Cardiac ventricle fibroblast (primary cell): ENCODE results near the gene ABCG4. TPM values are rescaled to one million over a fixed set of nuclear protein-coding genes. Genes with fewer than 3 reads are reported as not detected.

ENCODE experiments used
- total RNA-seq: library from RNA; depleted of rRNA; stranded (reverse); fragments of >200 nt; gene quantifications from 2 replicates; pipeline ENCODE4 v1.2.3, GENCODE V29; 2015

The ABCG4 gene
- 0.10 and 0.31 TPM in 2 replicates for total RNA-seq

GRCh38 chr11:119149018-119149785 is at the start of gene ABCG4:
Gene ABCG4 (plus strand): TSS chr11:119149052. CDS start chr11:119149966, 914 bp downstream.

GRCh38 chr11:119101759-119102423 is 47.0 kb upstream of the ABCG4 start, which contains the start of gene DPAGT1:
Gene DPAGT1 (minus strand): TSS chr11:119101853. CDS start chr11:119101655, 198 bp downstream.

GRCh38 chr11:119106564-119107537 is 42.0 kb upstream of the ABCG4 start, which contains the start of gene C2CD2L:
Gene C2CD2L (plus strand): TSS chr11:119107344. CDS start chr11:119107742, 398 bp downstream.

DNA sequence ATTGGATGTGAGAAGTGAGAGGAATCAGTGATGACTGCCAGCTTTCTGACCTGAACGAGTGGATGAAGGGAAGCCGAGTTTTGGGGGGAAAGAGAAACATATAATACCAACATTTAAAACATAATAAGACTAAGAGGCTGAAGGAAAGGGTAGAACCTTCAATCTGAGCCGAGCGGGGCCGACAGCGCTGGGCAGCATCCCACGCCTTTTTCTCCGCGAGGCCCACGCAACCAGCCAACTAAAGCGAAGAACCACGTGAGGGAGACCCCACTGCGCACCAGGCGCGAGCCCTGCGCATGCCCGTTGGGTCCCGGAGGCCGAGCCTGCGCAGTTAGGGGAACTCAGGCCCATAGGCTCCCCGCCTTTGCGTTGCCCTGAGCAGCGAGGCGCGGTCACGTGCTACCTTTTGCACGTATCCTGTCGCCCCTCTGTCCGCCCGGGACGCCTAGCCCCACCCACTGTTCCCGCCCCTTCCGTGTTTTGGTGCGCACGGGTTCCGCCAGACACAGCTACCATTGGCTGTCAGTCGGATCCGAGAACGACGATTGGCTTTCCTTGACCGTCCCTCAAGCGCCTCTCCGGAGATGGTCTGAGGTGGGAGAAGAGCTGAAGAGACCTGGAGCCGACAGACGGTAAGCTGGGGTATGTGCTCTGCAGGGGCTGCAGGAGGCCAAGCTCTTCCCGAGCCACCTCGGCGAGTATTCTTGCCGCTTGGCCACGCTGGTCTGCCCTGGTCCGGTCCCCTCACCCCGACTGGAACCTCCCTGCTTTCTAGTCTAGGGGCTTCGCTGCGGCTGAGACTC is 27.6 kb upstream of the ABCG4 start, which contains the start of gene HINFP:
Gene HINFP, plus strand, starts transcription at position 573 of the 803 bp plus-strand sequence. CDS start 5,365 bp downstream, outside the sequence.

DNA sequence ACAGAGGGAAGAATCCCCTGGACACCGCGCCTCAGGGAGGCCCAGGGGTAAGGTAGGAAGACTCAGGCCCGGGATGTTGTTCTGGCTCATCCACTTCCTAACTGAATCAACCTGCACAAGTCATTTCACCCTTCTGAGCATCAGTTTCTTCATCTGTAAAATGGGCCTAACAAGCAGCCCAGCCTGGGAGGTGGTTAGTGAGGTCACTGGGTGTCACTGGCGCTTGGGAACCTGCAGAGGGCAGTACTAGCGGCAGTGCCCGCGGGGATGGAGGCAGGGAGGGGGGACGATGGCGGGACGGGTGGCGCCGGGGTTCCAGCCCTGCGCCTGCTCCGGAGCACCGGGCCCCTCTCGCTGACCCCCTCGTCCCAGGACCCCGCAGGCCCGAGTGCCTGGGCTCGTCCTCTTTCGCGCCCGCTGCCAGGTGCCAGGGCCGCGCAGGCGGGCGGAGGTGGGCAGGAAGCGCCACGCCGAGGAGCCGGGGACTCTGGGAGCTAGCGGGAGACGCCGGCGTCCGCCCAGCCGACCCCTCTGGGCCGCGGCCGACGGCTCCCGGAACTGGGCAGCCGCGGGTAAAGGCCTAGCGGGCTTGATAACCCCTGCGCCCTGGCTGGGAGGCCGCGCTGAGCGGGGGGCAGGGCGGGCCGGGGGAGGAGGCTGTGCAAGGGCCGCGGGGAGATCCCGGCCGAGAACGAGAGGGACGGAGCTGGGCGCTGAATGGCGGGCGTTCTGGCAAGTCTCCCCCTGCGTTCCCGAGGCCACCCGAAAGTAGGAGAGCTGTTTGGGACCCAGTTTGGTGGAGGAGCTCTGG is 19.8 kb downstream of the ABCG4 start, which contains the start of gene NLRX1:
Gene NLRX1, plus strand, starts transcription at position 255 of the 811 bp plus-strand sequence. CDS start 2,679 bp downstream, outside the sequence.

GRCh38 chr11:119205574-119206510 is 57.0 kb downstream of the ABCG4 start, which contains the start of gene CBL:
Gene CBL (plus strand): TSS chr11:119206339. CDS start chr11:119206418, 79 bp downstream.

Other genes starting within 250 kb of the ABCG4 start
- 41.5 and 57.4 TPM in 2 replicates for gene BCL9L, start 223.1 kb upstream of the ABCG4 start, total RNA-seq
- not detected in 2 replicates for gene UPK2, start 192.8 kb upstream of the ABCG4 start, total RNA-seq
- gene FOXR1, start 177.3 kb upstream of the ABCG4 start, total RNA-seq, result not detected in 2 replicates
- gene CENATAC, start 150.9 kb upstream of the ABCG4 start, total RNA-seq, result 5.7 and 16.8 TPM in 2 replicates
- 2,131 and 3,333 TPM in 2 replicates for gene RPS25, start 130.7 kb upstream of the ABCG4 start, total RNA-seq
- gene TRAPPC4, start 130.3 kb upstream of the ABCG4 start, total RNA-seq, result 76.9 and 85.3 TPM in 2 replicates
- gene SLC37A4, start 118.2 kb upstream of the ABCG4 start, total RNA-seq, result 12.2 and 12.8 TPM in 2 replicates
- gene HYOU1, start 91.8 kb upstream of the ABCG4 start, total RNA-seq, result 79.2 and 89.9 TPM in 2 replicates
- gene VPS11, start 81.2 kb upstream of the ABCG4 start, total RNA-seq, result 25.2 and 25.4 TPM in 2 replicates
- gene HMBS, start 64.2 kb upstream of the ABCG4 start, total RNA-seq, result 9.6 and 13.2 TPM in 2 replicates
- 20.3 and 30.8 TPM in 2 replicates for gene DPAGT1, start 47.2 kb upstream of the ABCG4 start, total RNA-seq
- gene C2CD2L, start 41.7 kb upstream of the ABCG4 start, total RNA-seq, result 3.9 and 4.6 TPM in 2 replicates
- gene HINFP, start 27.5 kb upstream of the ABCG4 start, total RNA-seq, result 8.8 and 9.4 TPM in 2 replicates
- 17.7 and 20.2 TPM in 2 replicates for gene NLRX1, start 19.7 kb downstream of the ABCG4 start, total RNA-seq
- not detected in 2 replicates for gene NHERF4, start 36.4 kb downstream of the ABCG4 start, total RNA-seq
- gene CBL, start 57.3 kb downstream of the ABCG4 start, total RNA-seq, result 6.3 and 7.1 TPM in 2 replicates
- 153 and 177 TPM in 2 replicates for gene MCAM, start 168.1 kb downstream of the ABCG4 start, total RNA-seq
- gene RNF26, start 185.5 kb downstream of the ABCG4 start, total RNA-seq, result 16.1 and 16.2 TPM in 2 replicates
- gene C1QTNF5, start 191.8 kb downstream of the ABCG4 start, total RNA-seq, result 28.5 and 36.9 TPM in 2 replicates
- gene MFRP, start 197.7 kb downstream of the ABCG4 start, total RNA-seq, result 0.12 TPM in 1 of 2 replicates, not detected in the other
- 0.15 TPM in 1 of 2 replicates, not detected in the other for gene USP2, start 232.6 kb downstream of the ABCG4 start, total RNA-seq